Liver (tissue), 3 donors: ENCODE data around the gene ABCC3.

Experiments
- HNF4G ChIP-seq: IDR thresholded peaks from 2 replicates; pipeline ENCODE4 v1.6.1; 2016; ENCODE audit warnings: antibody characterized with exemption
- JUND ChIP-seq, 2 donors: IDR thresholded peaks; 2 replicates each; pipeline ENCODE4 v1.6.1; 2016; ENCODE audit warnings: antibody characterized with exemption in 2 of 2
- TF ChIP-seq, protein P1 (sequence below): IDR thresholded peaks from 2 replicates; pipeline ENCODE4 v1.6.1; 2016; ENCODE audit warnings: antibody characterized with exemption
- TF ChIP-seq, protein P2 (sequence below): fragments of 150-350 bp; IDR thresholded peaks from 2 replicates; pipeline ENCODE4 v1.5.1; 2017; ENCODE audit warnings: improper control_type of control experiment, low read depth, low read length; ENCODE audit not compliant: missing input control
- TF ChIP-seq, protein P3 (sequence below): IDR thresholded peaks from 2 replicates; pipeline ENCODE4 v1.6.1; 2016; ENCODE audit warnings: antibody characterized with exemption, mild to moderate bottlenecking
- donor health status: healthy.
- donor health status: healthy.

DNA sequence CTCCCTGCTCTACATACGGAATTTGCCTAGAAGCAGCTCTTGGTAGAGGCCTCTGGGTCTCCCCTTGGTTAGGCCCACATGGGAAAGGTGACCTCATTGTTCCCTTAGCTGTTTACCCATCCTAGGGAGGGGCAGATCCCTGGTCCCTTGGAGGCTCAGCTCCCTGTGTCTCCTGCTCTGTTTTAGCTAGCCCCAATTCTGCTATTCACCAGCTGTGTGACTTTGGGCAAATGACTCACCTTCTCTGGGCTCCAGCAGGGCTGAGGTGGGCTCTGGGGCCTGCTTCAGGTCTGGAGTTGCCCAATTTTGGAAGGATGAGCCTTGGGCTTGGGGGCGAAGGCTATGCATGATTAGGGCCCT is 3.9 kb downstream of the ABCC3 start:
- TF ChIP-seq, protein P1, sequence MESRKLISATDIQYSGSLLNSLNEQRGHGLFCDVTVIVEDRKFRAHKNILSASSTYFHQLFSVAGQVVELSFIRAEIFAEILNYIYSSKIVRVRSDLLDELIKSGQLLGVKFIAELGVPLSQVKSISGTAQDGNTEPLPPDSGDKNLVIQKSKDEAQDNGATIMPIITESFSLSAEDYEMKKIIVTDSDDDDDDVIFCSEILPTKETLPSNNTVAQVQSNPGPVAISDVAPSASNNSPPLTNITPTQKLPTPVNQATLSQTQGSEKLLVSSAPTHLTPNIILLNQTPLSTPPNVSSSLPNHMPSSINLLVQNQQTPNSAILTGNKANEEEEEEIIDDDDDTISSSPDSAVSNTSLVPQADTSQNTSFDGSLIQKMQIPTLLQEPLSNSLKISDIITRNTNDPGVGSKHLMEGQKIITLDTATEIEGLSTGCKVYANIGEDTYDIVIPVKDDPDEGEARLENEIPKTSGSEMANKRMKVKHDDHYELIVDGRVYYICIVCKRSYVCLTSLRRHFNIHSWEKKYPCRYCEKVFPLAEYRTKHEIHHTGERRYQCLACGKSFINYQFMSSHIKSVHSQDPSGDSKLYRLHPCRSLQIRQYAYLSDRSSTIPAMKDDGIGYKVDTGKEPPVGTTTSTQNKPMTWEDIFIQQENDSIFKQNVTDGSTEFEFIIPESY, result no peak
- no peak for TF ChIP-seq HNF4G
- TF ChIP-seq, protein P2, sequence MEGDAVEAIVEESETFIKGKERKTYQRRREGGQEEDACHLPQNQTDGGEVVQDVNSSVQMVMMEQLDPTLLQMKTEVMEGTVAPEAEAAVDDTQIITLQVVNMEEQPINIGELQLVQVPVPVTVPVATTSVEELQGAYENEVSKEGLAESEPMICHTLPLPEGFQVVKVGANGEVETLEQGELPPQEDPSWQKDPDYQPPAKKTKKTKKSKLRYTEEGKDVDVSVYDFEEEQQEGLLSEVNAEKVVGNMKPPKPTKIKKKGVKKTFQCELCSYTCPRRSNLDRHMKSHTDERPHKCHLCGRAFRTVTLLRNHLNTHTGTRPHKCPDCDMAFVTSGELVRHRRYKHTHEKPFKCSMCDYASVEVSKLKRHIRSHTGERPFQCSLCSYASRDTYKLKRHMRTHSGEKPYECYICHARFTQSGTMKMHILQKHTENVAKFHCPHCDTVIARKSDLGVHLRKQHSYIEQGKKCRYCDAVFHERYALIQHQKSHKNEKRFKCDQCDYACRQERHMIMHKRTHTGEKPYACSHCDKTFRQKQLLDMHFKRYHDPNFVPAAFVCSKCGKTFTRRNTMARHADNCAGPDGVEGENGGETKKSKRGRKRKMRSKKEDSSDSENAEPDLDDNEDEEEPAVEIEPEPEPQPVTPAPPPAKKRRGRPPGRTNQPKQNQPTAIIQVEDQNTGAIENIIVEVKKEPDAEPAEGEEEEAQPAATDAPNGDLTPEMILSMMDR, result no peak
- TF ChIP-seq JUND (IDR thresholded peaks at IDR 0.05), result no peak
- TF ChIP-seq, protein P3, sequence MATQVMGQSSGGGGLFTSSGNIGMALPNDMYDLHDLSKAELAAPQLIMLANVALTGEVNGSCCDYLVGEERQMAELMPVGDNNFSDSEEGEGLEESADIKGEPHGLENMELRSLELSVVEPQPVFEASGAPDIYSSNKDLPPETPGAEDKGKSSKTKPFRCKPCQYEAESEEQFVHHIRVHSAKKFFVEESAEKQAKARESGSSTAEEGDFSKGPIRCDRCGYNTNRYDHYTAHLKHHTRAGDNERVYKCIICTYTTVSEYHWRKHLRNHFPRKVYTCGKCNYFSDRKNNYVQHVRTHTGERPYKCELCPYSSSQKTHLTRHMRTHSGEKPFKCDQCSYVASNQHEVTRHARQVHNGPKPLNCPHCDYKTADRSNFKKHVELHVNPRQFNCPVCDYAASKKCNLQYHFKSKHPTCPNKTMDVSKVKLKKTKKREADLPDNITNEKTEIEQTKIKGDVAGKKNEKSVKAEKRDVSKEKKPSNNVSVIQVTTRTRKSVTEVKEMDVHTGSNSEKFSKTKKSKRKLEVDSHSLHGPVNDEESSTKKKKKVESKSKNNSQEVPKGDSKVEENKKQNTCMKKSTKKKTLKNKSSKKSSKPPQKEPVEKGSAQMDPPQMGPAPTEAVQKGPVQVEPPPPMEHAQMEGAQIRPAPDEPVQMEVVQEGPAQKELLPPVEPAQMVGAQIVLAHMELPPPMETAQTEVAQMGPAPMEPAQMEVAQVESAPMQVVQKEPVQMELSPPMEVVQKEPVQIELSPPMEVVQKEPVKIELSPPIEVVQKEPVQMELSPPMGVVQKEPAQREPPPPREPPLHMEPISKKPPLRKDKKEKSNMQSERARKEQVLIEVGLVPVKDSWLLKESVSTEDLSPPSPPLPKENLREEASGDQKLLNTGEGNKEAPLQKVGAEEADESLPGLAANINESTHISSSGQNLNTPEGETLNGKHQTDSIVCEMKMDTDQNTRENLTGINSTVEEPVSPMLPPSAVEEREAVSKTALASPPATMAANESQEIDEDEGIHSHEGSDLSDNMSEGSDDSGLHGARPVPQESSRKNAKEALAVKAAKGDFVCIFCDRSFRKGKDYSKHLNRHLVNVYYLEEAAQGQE, result no peak
